ENCODE results near the gene RPS29. TPM values are rescaled to one million over a fixed set of nuclear protein-coding genes. Genes with fewer than 3 reads are reported as not detected.

Gene RPS29
- total and polyA plus RNA-seq, 9 of the 15 experiments (the other 6 are each of a cell fraction or from before 2014, with no cell fraction given): 1,545 to 5,012 (median 2,448) TPM

DNA sequence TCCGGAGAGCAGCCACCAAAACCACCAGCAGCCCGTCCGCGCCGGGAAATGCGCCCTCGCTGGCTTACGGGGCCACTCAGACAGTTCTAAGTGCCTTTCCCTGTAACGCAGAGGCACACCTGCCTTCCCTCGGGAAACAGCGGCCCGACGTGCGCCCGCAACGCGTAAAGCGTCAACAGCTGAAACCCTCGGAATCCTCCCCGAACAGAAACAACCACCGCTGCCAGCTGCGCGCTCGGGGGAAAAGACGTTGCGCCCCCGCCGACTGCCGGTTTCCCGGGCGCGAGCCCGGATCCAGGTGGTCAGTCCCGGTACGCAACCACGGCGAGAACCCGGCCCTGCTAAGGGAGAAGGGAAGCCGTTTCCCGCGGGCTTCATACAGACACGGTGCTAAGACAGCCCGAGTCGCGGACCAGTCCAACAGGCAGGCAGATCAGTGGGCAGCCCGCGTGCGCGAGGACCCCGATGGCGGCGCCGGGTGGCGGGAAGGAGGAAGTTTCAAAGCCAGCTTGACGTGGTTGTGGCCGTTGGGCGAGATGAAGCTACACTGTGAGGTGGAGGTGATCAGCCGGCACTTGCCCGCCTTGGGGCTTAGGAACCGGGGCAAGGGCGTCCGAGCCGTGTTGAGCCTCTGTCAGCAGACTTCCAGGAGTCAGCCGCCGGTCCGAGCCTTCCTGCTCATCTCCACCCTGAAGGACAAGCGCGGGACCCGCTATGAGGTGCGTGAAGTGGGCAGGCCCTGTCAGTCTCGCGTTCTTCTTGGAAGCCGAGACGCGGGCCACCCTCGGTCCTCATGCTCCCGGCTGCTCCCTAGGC lies 12.5 kb upstream of the RPS29 start, which contains the start of gene LRR1 (continued):
- TF ChIP-seq, protein P1, sequence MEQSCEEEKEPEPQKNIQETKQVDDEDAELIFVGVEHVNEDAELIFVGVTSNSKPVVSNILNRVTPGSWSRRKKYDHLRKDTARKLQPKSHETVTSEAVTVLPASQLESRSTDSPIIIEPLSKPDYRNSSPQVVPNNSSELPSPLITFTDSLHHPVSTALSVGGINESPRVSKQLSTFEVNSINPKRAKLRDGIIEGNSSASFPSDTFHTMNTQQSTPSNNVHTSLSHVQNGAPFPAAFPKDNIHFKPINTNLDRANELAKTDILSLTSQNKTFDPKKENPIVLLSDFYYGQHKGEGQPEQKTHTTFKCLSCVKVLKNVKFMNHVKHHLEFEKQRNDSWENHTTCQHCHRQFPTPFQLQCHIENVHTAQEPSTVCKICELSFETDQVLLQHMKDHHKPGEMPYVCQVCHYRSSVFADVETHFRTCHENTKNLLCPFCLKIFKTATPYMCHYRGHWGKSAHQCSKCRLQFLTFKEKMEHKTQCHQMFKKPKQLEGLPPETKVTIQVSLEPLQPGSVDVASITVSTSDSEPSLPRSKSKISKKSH (CRISPR knock-in tag; IDR thresholded peaks at IDR 0.05): no peak
- TF ChIP-seq, protein P2, sequence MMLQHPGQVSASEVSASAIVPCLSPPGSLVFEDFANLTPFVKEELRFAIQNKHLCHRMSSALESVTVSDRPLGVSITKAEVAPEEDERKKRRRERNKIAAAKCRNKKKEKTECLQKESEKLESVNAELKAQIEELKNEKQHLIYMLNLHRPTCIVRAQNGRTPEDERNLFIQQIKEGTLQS (IDR thresholded peaks at IDR 0.05): no peak
- TF ChIP-seq, protein P2 (CRISPR knock-in tag; conservative IDR thresholded peaks at IDR 0.05): no peak
- TF ChIP-seq ARID1B (IDR thresholded peaks at IDR 0.05) (peak; percentile 18; the same call in 1 of the 2 replicates), SMAD4 (CRISPR knock-in tag; conservative IDR thresholded peaks at IDR 0.05) (peak; percentile 23; the same call in 1 of the 2 replicates), CXXC5 (CRISPR knock-in tag; IDR thresholded peaks at IDR 0.05) (peak; percentile 72), ZNF140 (CRISPR knock-in tag; IDR thresholded peaks at IDR 0.05) (no peak), ZFPM2 (CRISPR knock-in tag; IDR thresholded peaks at IDR 0.05) (no peak), TFAM (CRISPR knock-in tag; conservative IDR thresholded peaks at IDR 0.05) (no peak), ZNF778 (CRISPR knock-in tag; IDR thresholded peaks at IDR 0.05) (no peak), NUFIP1 (IDR thresholded peaks at IDR 0.05; ENCODE audit: partially characterized antibody) (no peak), DMBX1 (CRISPR knock-in tag; IDR thresholded peaks at IDR 0.05; ENCODE audit: borderline replicate concordance) (peak; percentile 11; the same call in 1 of the 2 replicates), TARDBP (IDR thresholded peaks at IDR 0.05) (no peak), KDM4B (IDR thresholded peaks at IDR 0.05; ENCODE audit: borderline replicate concordance in 2 of 2, low read depth in 1 of 2) (no peak), MED1 (CRISPR knock-in tag; IDR thresholded peaks at IDR 0.05; ENCODE audit: borderline replicate concordance) (no peak), SOX6 (IDR thresholded peaks at IDR 0.05) (no peak), MTA3 (IDR thresholded peaks at IDR 0.05; ENCODE audit: borderline replicate concordance) (0 out of 2 replicates have a peak, but pooled peaks have one; percentile 59), KLF13 (tag; IDR thresholded peaks at IDR 0.05; ENCODE audit: borderline replicate concordance, low read depth) (no peak), PHB2 (IDR thresholded peaks at IDR 0.05; ENCODE audit: low read depth) (no peak), RBM39 (optimal IDR thresholded peaks at IDR 0.05; ENCODE audit: low read depth, low read length) (no peak)
- TF ChIP-seq, protein P3, sequence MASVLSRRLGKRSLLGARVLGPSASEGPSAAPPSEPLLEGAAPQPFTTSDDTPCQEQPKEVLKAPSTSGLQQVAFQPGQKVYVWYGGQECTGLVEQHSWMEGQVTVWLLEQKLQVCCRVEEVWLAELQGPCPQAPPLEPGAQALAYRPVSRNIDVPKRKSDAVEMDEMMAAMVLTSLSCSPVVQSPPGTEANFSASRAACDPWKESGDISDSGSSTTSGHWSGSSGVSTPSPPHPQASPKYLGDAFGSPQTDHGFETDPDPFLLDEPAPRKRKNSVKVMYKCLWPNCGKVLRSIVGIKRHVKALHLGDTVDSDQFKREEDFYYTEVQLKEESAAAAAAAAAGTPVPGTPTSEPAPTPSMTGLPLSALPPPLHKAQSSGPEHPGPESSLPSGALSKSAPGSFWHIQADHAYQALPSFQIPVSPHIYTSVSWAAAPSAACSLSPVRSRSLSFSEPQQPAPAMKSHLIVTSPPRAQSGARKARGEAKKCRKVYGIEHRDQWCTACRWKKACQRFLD (CRISPR knock-in tag; IDR thresholded peaks at IDR 0.05): peak; percentile 73
- TF ChIP-seq, protein P4, sequence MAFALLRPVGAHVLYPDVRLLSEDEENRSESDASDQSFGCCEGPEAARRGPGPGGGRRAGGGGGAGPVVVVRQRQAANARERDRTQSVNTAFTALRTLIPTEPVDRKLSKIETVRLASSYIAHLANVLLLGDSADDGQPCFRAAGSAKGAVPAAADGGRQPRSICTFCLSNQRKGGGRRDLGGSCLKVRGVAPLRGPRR (CRISPR knock-in tag; IDR thresholded peaks at IDR 0.05): no peak
- TF ChIP-seq, protein P5, sequence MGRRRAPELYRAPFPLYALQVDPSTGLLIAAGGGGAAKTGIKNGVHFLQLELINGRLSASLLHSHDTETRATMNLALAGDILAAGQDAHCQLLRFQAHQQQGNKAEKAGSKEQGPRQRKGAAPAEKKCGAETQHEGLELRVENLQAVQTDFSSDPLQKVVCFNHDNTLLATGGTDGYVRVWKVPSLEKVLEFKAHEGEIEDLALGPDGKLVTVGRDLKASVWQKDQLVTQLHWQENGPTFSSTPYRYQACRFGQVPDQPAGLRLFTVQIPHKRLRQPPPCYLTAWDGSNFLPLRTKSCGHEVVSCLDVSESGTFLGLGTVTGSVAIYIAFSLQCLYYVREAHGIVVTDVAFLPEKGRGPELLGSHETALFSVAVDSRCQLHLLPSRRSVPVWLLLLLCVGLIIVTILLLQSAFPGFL (CRISPR knock-in tag; IDR thresholded peaks at IDR 0.05): no peak
